ENCODE measurements around the gene BRMS1.

Gene BRMS1

DNA sequence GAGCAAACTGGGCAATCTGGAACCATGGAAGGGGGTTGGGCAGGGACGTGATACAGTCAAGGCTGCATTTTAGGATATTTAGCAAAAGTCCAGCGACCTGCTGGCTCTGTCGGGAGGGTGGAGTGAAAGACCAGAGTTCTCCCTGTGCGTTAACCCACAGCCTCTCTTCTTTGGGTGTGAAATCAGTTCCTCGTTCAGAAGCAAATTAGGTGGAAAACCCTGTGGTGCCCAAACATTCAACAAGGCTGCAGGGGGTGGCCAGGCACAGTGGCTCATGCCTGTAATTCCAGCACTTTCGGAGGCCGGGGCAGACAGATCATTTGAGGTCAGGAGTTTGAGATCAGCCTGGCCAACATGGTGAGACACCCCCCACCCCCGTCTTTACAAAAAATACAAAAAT, 47.3 kb downstream of the BRMS1 start:
- Histone ChIP-seq H3K79me1 (ENCODE audit: low read length) (no peaks in the 10 kb centered on the region), H3K79me2 (ENCODE audit: control insufficient read depth, insufficient read depth, low read length, poor library complexity) (no peaks in the 10 kb centered on the region), H3K18ac (ENCODE audit: low read length) (no peak overlapping the region), H3K27me3 (ENCODE audit: insufficient read depth, low read length) (peaks cover 3% of the 10 kb centered on the region), H3K4ac (ENCODE audit: low read depth, low read length) (no peak overlapping the region), H3K4me3 (ENCODE audit: low read depth, low read length) (no peak overlapping the region), H2BK120ac (ENCODE audit: insufficient read depth, low read length, poor library complexity) (no peak overlapping the region), H4K91ac (ENCODE audit: low read depth, low read length) (no peak overlapping the region), H2BK5ac (ENCODE audit: low read depth, low read length, poor library complexity) (no peak overlapping the region), H3K14ac (ENCODE audit: low read length) (no peak overlapping the region), H3K4me2 (ENCODE audit: low read length) (no peak overlapping the region), H2BK12ac (ENCODE audit: low read length) (no peak overlapping the region), H3K9me3 (ENCODE audit: insufficient read depth, low read depth, low read length) (peaks cover 3% of the 10 kb centered on the region), H4K12ac (ENCODE audit: low read depth, low read length) (no peak overlapping the region), H3K27ac (ENCODE audit: low read depth, low read length) (no peak overlapping the region), H4K8ac (ENCODE audit: low read depth, low read length) (no peak overlapping the region), H3K9ac (ENCODE audit: low read length) (no peak overlapping the region), H3K23ac (ENCODE audit: low read length) (no peak overlapping the region), H2AK5ac (ENCODE audit: low read length) (no peak overlapping the region), H2AFZ (ENCODE audit: insufficient read depth, low read length, poor library complexity) (no peak overlapping the region), H3K4me1 (ENCODE audit: control insufficient read depth in 1 of 2, insufficient read depth in 2 of 2, low read length in 2 of 2) (no peaks in the 10 kb centered on the region), H3K36me3 (ENCODE audit: control insufficient read depth in 1 of 2, insufficient read depth in 2 of 2, low read length in 2 of 2) (no peaks in the 10 kb centered on the region)
- WGBS (ENCODE audit: extremely low coverage, insufficient coverage, insufficient read length): no CpG with 5 or more reads among the region's 8 CpGs
- DNase-seq: no peak

- Histone ChIP-seq H3K4me3 (ENCODE audit: low read depth, low read length) (no peak overlapping the region), H3K23ac (ENCODE audit: low read length) (no peak overlapping the region), H3K14ac (ENCODE audit: low read length) (no peak overlapping the region), H3K9ac (ENCODE audit: low read length) (no peak overlapping the region), H2AK5ac (ENCODE audit: low read length) (no peak overlapping the region), H4K8ac (ENCODE audit: low read depth, low read length) (no peak overlapping the region), H3K79me1 (ENCODE audit: low read length) (no peaks in the 10 kb centered on the region), H4K91ac (ENCODE audit: low read depth, low read length) (no peak overlapping the region), H2BK12ac (ENCODE audit: low read length) (no peak overlapping the region), H3K27me3 (ENCODE audit: insufficient read depth, low read length) (peaks cover 20% of the 10 kb centered on the region), H3K4ac (ENCODE audit: low read depth, low read length) (no peak overlapping the region), H3K4me2 (ENCODE audit: low read length) (no peak overlapping the region), H3K18ac (ENCODE audit: low read length) (no peak overlapping the region), H2BK120ac (ENCODE audit: insufficient read depth, low read length, poor library complexity) (no peak overlapping the region), H3K4me1 (ENCODE audit: control insufficient read depth in 1 of 2, insufficient read depth in 2 of 2, low read length in 2 of 2) (peaks cover 2 to 4% of the 10 kb centered on the region in 2 experiments), H3K27ac (ENCODE audit: low read depth, low read length) (no peak overlapping the region), H2AFZ (ENCODE audit: insufficient read depth, low read length, poor library complexity) (no peak overlapping the region), H3K9me3 (ENCODE audit: insufficient read depth, low read depth, low read length) (peaks cover 6% of the 10 kb centered on the region), H3K36me3 (ENCODE audit: control insufficient read depth in 1 of 2, insufficient read depth in 2 of 2, low read length in 2 of 2) (no peaks in the 10 kb centered on the region), H3K79me2 (ENCODE audit: control insufficient read depth, insufficient read depth, low read length, poor library complexity) (no peaks in the 10 kb centered on the region), H2BK5ac (ENCODE audit: low read depth, low read length, poor library complexity) (no peak overlapping the region), H4K12ac (ENCODE audit: low read depth, low read length) (no peak overlapping the region)
- no peak for DNase-seq
- WGBS (ENCODE audit: extremely low coverage, insufficient coverage, insufficient read length): no CpG with 5 or more reads among the region's 123 CpGs
Observed at GRCh38 chr11:66294626-66295620, 50.0 kb downstream of the BRMS1 start.

- H4K91ac ChIP-seq (ENCODE audit: low read depth, low read length): no peak overlapping the region
- no peak overlapping the region for H3K23ac ChIP-seq (ENCODE audit: low read length)
- no peak for DNase-seq
- no peaks in the 10 kb centered on the region for H3K79me2 ChIP-seq (ENCODE audit: control insufficient read depth, insufficient read depth, low read length, poor library complexity)
- no peak overlapping the region for H2BK5ac ChIP-seq (ENCODE audit: low read depth, low read length, poor library complexity)
- H3K4me3 ChIP-seq (ENCODE audit: low read depth, low read length): no peak overlapping the region
- no peak overlapping the region for H4K8ac ChIP-seq (ENCODE audit: low read depth, low read length)
- no peak overlapping the region for H2BK120ac ChIP-seq (ENCODE audit: insufficient read depth, low read length, poor library complexity)
- no peak overlapping the region for H3K4me2 ChIP-seq (ENCODE audit: low read length)
- peaks cover 6% of the 10 kb centered on the region for H3K9me3 ChIP-seq (ENCODE audit: insufficient read depth, low read depth, low read length)
- H2AFZ ChIP-seq (ENCODE audit: insufficient read depth, low read length, poor library complexity): no peak overlapping the region
- H3K14ac ChIP-seq (ENCODE audit: low read length): no peak overlapping the region
- H3K27me3 ChIP-seq (ENCODE audit: insufficient read depth, low read length): peaks cover 20% of the 10 kb centered on the region
- no peak overlapping the region for H3K4ac ChIP-seq (ENCODE audit: low read depth, low read length)
- no peak overlapping the region for H3K27ac ChIP-seq (ENCODE audit: low read depth, low read length)
- no peak overlapping the region for H2AK5ac ChIP-seq (ENCODE audit: low read length)
- peaks cover 2% of the 10 kb centered on the region for H3K79me1 ChIP-seq (ENCODE audit: low read length)
- no peak overlapping the region for H3K18ac ChIP-seq (ENCODE audit: low read length)
- peaks cover 5 to 8% of the 10 kb centered on the region in 2 experiments for H3K4me1 ChIP-seq (ENCODE audit: control insufficient read depth in 1 of 2, insufficient read depth in 2 of 2, low read length in 2 of 2)
- no peak overlapping the region for H4K12ac ChIP-seq (ENCODE audit: low read depth, low read length)
- H3K36me3 ChIP-seq (ENCODE audit: control insufficient read depth in 1 of 2, insufficient read depth in 2 of 2, low read length in 2 of 2): no peaks in the 10 kb centered on the region
- H3K9ac ChIP-seq (ENCODE audit: low read length): no peak overlapping the region
- H2BK12ac ChIP-seq (ENCODE audit: low read length): no peak overlapping the region
- WGBS (ENCODE audit: extremely low coverage, insufficient coverage, insufficient read length): no CpG with 5 or more reads among the region's 30 CpGs
Observed at GRCh38 chr11:66293777-66294625, 50.9 kb downstream of the BRMS1 start.

- H3K9me3 ChIP-seq (ENCODE audit: insufficient read depth, low read depth, low read length): peaks cover 6% of the 10 kb centered on the region
- H3K4me2 ChIP-seq (ENCODE audit: low read length): no peak overlapping the region
- no peaks in the 10 kb centered on the region for H3K36me3 ChIP-seq (ENCODE audit: control insufficient read depth in 1 of 2, insufficient read depth in 2 of 2, low read length in 2 of 2)
- no peak overlapping the region for H4K91ac ChIP-seq (ENCODE audit: low read depth, low read length)
- no peak overlapping the region for H2BK5ac ChIP-seq (ENCODE audit: low read depth, low read length, poor library complexity)
- no peak overlapping the region for H3K4ac ChIP-seq (ENCODE audit: low read depth, low read length)
- H4K12ac ChIP-seq (ENCODE audit: low read depth, low read length): no peak overlapping the region
- H3K4me1 ChIP-seq (ENCODE audit: control insufficient read depth in 1 of 2, insufficient read depth in 2 of 2, low read length in 2 of 2): peaks cover 5 to 8% of the 10 kb centered on the region in 2 experiments
- no peak overlapping the region for H4K8ac ChIP-seq (ENCODE audit: low read depth, low read length)
- H3K9ac ChIP-seq (ENCODE audit: low read length): no peak overlapping the region
- DNase-seq: no peak
- WGBS (ENCODE audit: extremely low coverage, insufficient coverage, insufficient read length): no CpG with 5 or more reads among the region's 4 CpGs
- no peak overlapping the region for H3K27ac ChIP-seq (ENCODE audit: low read depth, low read length)
- H3K79me1 ChIP-seq (ENCODE audit: low read length): peaks cover 8% of the 10 kb centered on the region
- no peak overlapping the region for H2AK5ac ChIP-seq (ENCODE audit: low read length)
- H3K79me2 ChIP-seq (ENCODE audit: control insufficient read depth, insufficient read depth, low read length, poor library complexity): peaks cover 6% of the 10 kb centered on the region
- no peak overlapping the region for H2AFZ ChIP-seq (ENCODE audit: insufficient read depth, low read length, poor library complexity)
- H3K14ac ChIP-seq (ENCODE audit: low read length): no peak overlapping the region
- H3K27me3 ChIP-seq (ENCODE audit: insufficient read depth, low read length): peaks cover 20% of the 10 kb centered on the region
- no peak overlapping the region for H2BK120ac ChIP-seq (ENCODE audit: insufficient read depth, low read length, poor library complexity)
- no peak overlapping the region for H3K18ac ChIP-seq (ENCODE audit: low read length)
- no peak overlapping the region for H3K4me3 ChIP-seq (ENCODE audit: low read depth, low read length)
- H2BK12ac ChIP-seq (ENCODE audit: low read length): no peak overlapping the region
- H3K23ac ChIP-seq (ENCODE audit: low read length): no peak overlapping the region
Observed at GRCh38 chr11:66293352-66293751, 51.6 kb downstream of the BRMS1 start.

Measured in trophoblast cell (in vitro differentiated cells and primary cell).